ENCODE data around the gene SLC9A9. TPM values are rescaled to one million over a fixed set of nuclear protein-coding genes. Genes with fewer than 3 reads are reported as not detected.

SLC9A9 gene
- polyA plus RNA-seq, 1 donor (not counting 4 experiments of a cell fraction or from before 2014, with no cell fraction given), result 5.2 TPM

- no peaks in the 10 kb centered on the region for H4K20me1 ChIP-seq (ENCODE audit: control insufficient read depth, extremely low read depth, insufficient read depth, low read length)
- no peak overlapping the region for H3K27ac ChIP-seq (ENCODE audit: control insufficient read depth, insufficient read depth, low read length)
- no peak overlapping the region for H3K4me3 ChIP-seq (ENCODE audit: control insufficient read depth in 2 of 3, extremely low read depth in 1 of 3, insufficient read depth in 2 of 3, low read depth in 1 of 3, low read length in 3 of 3)
- H3K36me3 ChIP-seq (ENCODE audit: control insufficient read depth in 2 of 2, extremely low read depth in 1 of 2, insufficient read depth in 2 of 2, low read length in 2 of 2), result no peaks in the 10 kb centered on the region
- peaks cover 12% of the 10 kb centered on the region for H3K4me1 ChIP-seq (ENCODE audit: control insufficient read depth, extremely low read depth, insufficient read depth, low read length)
- DNase-seq (ENCODE audit: low read depth, low spot score) (no peak), FAIRE-seq (no peak)
- no peaks in the 10 kb centered on the region for H3K9me3 ChIP-seq (ENCODE audit: control insufficient read depth, low read depth, low read length)
- TF ChIP-seq EZH2 (IDR thresholded peaks at IDR 0.05; ENCODE audit: low read length) (no peak), CTCF (optimal IDR thresholded peaks at IDR 0.05 in 1 of 3, IDR thresholded peaks at IDR 0.05 in 1 of 3, conservative IDR thresholded peaks at IDR 0.05 in 1 of 3; ENCODE audit: extremely low read depth in 1 of 3, insufficient read depth in 2 of 3, low read length in 3 of 3) (no peak)
- H3K79me2 ChIP-seq (ENCODE audit: control insufficient read depth, insufficient read depth, low read length), result no peaks in the 10 kb centered on the region
- H3K27me3 ChIP-seq (ENCODE audit: control insufficient read depth, extremely low read depth, insufficient read depth, low read length), result no peaks in the 10 kb centered on the region
- no peak overlapping the region for H2AFZ ChIP-seq (ENCODE audit: control insufficient read depth, low read length)
- H3K9me1 ChIP-seq (ENCODE audit: control insufficient read depth, extremely low read depth, insufficient read depth, low read length), result no peaks in the 10 kb centered on the region
- no peak overlapping the region for H3K9ac ChIP-seq (ENCODE audit: control insufficient read depth, extremely low read depth, insufficient read depth, low read length)
- dilution Hi-C loops (cut with MboI; ENCODE audit: extremely low pct_ligation_motif_present, low sequenced_read_pairs), result no loop called here
- no peak overlapping the region for H3K4me2 ChIP-seq (ENCODE audit: control insufficient read depth, extremely low read depth, insufficient read depth, low read depth, low read length)
Measured at GRCh38 chr3:143307613-143308183, 540.6 kb downstream of the SLC9A9 start.

- H4K20me1 ChIP-seq (ENCODE audit: control insufficient read depth, extremely low read depth, insufficient read depth, low read length), result no peaks in the 10 kb centered on the region
- H3K9me3 ChIP-seq (ENCODE audit: control insufficient read depth, low read depth, low read length), result no peaks in the 10 kb centered on the region
- no peaks in the 10 kb centered on the region for H3K27me3 ChIP-seq (ENCODE audit: control insufficient read depth, extremely low read depth, insufficient read depth, low read length)
- dilution Hi-C loops (cut with MboI; ENCODE audit: extremely low pct_ligation_motif_present, low sequenced_read_pairs), result no loop called here
- H3K4me1 ChIP-seq (ENCODE audit: control insufficient read depth, extremely low read depth, insufficient read depth, low read length), result peaks cover 17% of the 10 kb centered on the region
- no peak overlapping the region for H3K27ac ChIP-seq (ENCODE audit: control insufficient read depth, insufficient read depth, low read length)
- no peak for TF ChIP-seq CTCF (optimal IDR thresholded peaks at IDR 0.05 in 1 of 3, IDR thresholded peaks at IDR 0.05 in 1 of 3, conservative IDR thresholded peaks at IDR 0.05 in 1 of 3; ENCODE audit: extremely low read depth in 1 of 3, insufficient read depth in 2 of 3, low read length in 3 of 3)
- no peak for TF ChIP-seq EZH2 (IDR thresholded peaks at IDR 0.05; ENCODE audit: low read length)
- no peak overlapping the region for H3K4me2 ChIP-seq (ENCODE audit: control insufficient read depth, extremely low read depth, insufficient read depth, low read depth, low read length)
- FAIRE-seq (peak; percentile 55), DNase-seq (ENCODE audit: low read depth, low spot score) (no peak)
- H3K36me3 ChIP-seq (ENCODE audit: control insufficient read depth in 2 of 2, extremely low read depth in 1 of 2, insufficient read depth in 2 of 2, low read length in 2 of 2), result no peaks in the 10 kb centered on the region
- no peak overlapping the region for H2AFZ ChIP-seq (ENCODE audit: control insufficient read depth, low read length)
- no peak overlapping the region for H3K4me3 ChIP-seq (ENCODE audit: control insufficient read depth in 2 of 3, extremely low read depth in 1 of 3, insufficient read depth in 2 of 3, low read depth in 1 of 3, low read length in 3 of 3)
- H3K9ac ChIP-seq (ENCODE audit: control insufficient read depth, extremely low read depth, insufficient read depth, low read length), result no peak overlapping the region
- H3K9me1 ChIP-seq (ENCODE audit: control insufficient read depth, extremely low read depth, insufficient read depth, low read length), result no peaks in the 10 kb centered on the region
- no peaks in the 10 kb centered on the region for H3K79me2 ChIP-seq (ENCODE audit: control insufficient read depth, insufficient read depth, low read length)
Measured at GRCh38 chr3:143306407-143306806, 541.9 kb downstream of the SLC9A9 start.

All from keratinocyte (primary cell).